Liver (tissue), 3 donors: ENCODE data around the gene GRAP2.

Source experiments
- EGR1 ChIP-seq, 2 donors: IDR thresholded peaks; 2 replicates each; pipeline ENCODE4 v1.6.1; 2016 to 2018; ENCODE audit warnings: antibody characterized with exemption in 2 of 2, low read depth in 2 of 2
- GABPA ChIP-seq, 2 donors: IDR thresholded peaks in 1 of 2; conservative IDR thresholded peaks in 1 of 2; 2 replicates each; pipeline ENCODE4 v1.6.1; 2016; ENCODE audit warnings: antibody characterized with exemption in 2 of 2, mild to moderate bottlenecking in 1 of 2, moderate library complexity in 1 of 2
- NR2F2 ChIP-seq: IDR thresholded peaks from 2 replicates; pipeline ENCODE4 v1.6.1; 2016; ENCODE audit warnings: antibody characterized with exemption
- RAD21 ChIP-seq, 2 donors: IDR thresholded peaks; 2 replicates each; pipeline ENCODE4 v1.6.1; 2016; ENCODE audit warnings: antibody characterized with exemption in 2 of 2, mild to moderate bottlenecking in 2 of 2
- RXRA ChIP-seq, 2 donors: IDR thresholded peaks; 2 replicates each; pipeline ENCODE4 v1.6.1; 2017 to 2018; ENCODE audit warnings: antibody characterized with exemption in 2 of 2, mild to moderate bottlenecking in 1 of 2
- SP1 ChIP-seq: IDR thresholded peaks from 2 replicates; pipeline ENCODE4 v1.6.1; 2018; ENCODE audit warnings: antibody characterized with exemption, mild to moderate bottlenecking
- TAF1 ChIP-seq: conservative IDR thresholded peaks from 2 replicates; pipeline ENCODE4 v1.6.1; 2016; ENCODE audit warnings: antibody characterized with exemption, mild to moderate bottlenecking
- YY1 ChIP-seq: IDR thresholded peaks from 2 replicates; pipeline ENCODE4 v1.6.1; 2016; ENCODE audit warnings: antibody characterized with exemption, mild to moderate bottlenecking
- TF ChIP-seq, protein P1 (sequence below): fragments of 150-350 bp; IDR thresholded peaks from 2 replicates; pipeline ENCODE4 v1.5.1; 2017; ENCODE audit warnings: improper control_type of control experiment, low read depth, low read length; ENCODE audit not compliant: missing input control
- TF ChIP-seq, protein P2 (sequence below): IDR thresholded peaks from 2 replicates; pipeline ENCODE4 v1.6.1; 2016; ENCODE audit warnings: antibody characterized with exemption, mild to moderate bottlenecking
- TF ChIP-seq, protein P3 (sequence below): IDR thresholded peaks from 2 replicates; pipeline ENCODE4 v1.6.1; 2016; ENCODE audit warnings: antibody characterized with exemption
- TF ChIP-seq, protein P4 (sequence below): IDR thresholded peaks from 2 replicates; pipeline ENCODE4 v1.6.1; 2016; ENCODE audit warnings: antibody characterized with exemption
- donor health status: healthy.
- donor health status: healthy.

DNA sequence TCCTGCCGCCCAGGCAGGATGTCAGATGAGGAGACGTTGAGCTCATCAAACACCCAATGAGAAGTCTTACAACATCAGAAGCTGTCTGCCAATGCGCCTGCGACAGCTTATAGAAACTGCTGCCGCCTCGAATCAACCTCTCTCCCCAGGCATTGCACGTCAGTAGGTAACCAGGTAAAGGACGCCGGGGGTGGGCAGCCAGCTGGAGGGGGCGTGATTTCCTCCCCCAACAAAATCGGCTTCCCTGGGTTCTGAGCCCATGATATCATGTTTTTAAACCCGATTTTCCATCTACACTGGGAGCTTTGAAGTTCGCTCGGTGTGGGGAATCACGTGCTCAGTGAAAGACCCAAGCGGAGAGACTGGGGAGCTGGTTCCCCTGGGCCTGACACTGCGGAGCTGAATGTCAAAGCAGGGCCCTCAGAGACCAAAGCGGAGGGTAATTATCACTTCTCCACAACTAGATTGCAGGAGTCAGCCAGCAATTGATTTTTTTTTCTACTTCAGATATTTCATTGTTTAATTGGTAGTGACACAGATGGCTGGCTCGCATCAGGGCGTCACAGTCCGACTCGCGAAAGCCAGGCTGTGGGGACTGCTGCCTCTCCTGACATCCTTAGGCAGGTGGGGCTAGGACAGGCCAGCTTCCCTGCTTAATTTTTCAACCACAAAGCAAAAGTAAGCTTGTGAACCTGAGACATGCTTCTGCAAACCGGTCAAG, 109.2 kb downstream of the GRAP2 start:
- TF ChIP-seq, protein P1, sequence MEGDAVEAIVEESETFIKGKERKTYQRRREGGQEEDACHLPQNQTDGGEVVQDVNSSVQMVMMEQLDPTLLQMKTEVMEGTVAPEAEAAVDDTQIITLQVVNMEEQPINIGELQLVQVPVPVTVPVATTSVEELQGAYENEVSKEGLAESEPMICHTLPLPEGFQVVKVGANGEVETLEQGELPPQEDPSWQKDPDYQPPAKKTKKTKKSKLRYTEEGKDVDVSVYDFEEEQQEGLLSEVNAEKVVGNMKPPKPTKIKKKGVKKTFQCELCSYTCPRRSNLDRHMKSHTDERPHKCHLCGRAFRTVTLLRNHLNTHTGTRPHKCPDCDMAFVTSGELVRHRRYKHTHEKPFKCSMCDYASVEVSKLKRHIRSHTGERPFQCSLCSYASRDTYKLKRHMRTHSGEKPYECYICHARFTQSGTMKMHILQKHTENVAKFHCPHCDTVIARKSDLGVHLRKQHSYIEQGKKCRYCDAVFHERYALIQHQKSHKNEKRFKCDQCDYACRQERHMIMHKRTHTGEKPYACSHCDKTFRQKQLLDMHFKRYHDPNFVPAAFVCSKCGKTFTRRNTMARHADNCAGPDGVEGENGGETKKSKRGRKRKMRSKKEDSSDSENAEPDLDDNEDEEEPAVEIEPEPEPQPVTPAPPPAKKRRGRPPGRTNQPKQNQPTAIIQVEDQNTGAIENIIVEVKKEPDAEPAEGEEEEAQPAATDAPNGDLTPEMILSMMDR = no peak
- TF ChIP-seq, protein P2, sequence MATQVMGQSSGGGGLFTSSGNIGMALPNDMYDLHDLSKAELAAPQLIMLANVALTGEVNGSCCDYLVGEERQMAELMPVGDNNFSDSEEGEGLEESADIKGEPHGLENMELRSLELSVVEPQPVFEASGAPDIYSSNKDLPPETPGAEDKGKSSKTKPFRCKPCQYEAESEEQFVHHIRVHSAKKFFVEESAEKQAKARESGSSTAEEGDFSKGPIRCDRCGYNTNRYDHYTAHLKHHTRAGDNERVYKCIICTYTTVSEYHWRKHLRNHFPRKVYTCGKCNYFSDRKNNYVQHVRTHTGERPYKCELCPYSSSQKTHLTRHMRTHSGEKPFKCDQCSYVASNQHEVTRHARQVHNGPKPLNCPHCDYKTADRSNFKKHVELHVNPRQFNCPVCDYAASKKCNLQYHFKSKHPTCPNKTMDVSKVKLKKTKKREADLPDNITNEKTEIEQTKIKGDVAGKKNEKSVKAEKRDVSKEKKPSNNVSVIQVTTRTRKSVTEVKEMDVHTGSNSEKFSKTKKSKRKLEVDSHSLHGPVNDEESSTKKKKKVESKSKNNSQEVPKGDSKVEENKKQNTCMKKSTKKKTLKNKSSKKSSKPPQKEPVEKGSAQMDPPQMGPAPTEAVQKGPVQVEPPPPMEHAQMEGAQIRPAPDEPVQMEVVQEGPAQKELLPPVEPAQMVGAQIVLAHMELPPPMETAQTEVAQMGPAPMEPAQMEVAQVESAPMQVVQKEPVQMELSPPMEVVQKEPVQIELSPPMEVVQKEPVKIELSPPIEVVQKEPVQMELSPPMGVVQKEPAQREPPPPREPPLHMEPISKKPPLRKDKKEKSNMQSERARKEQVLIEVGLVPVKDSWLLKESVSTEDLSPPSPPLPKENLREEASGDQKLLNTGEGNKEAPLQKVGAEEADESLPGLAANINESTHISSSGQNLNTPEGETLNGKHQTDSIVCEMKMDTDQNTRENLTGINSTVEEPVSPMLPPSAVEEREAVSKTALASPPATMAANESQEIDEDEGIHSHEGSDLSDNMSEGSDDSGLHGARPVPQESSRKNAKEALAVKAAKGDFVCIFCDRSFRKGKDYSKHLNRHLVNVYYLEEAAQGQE = no peak
- TF ChIP-seq, protein P3, sequence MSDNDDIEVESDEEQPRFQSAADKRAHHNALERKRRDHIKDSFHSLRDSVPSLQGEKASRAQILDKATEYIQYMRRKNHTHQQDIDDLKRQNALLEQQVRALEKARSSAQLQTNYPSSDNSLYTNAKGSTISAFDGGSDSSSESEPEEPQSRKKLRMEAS = no peak
- TF ChIP-seq RAD21 (IDR thresholded peaks at IDR 0.05) (no peak), SP1 (no peak), YY1 (no peak), NR2F2 (no peak), TAF1 (no peak), GABPA (IDR thresholded peaks at IDR 0.05 in 1 of 2, conservative IDR thresholded peaks at IDR 0.05 in 1 of 2) (no peak), RXRA (IDR thresholded peaks at IDR 0.05) (no peak), EGR1 (IDR thresholded peaks at IDR 0.05; ENCODE audit: low read depth in 2 of 2) (no peak)
- TF ChIP-seq, protein P4, sequence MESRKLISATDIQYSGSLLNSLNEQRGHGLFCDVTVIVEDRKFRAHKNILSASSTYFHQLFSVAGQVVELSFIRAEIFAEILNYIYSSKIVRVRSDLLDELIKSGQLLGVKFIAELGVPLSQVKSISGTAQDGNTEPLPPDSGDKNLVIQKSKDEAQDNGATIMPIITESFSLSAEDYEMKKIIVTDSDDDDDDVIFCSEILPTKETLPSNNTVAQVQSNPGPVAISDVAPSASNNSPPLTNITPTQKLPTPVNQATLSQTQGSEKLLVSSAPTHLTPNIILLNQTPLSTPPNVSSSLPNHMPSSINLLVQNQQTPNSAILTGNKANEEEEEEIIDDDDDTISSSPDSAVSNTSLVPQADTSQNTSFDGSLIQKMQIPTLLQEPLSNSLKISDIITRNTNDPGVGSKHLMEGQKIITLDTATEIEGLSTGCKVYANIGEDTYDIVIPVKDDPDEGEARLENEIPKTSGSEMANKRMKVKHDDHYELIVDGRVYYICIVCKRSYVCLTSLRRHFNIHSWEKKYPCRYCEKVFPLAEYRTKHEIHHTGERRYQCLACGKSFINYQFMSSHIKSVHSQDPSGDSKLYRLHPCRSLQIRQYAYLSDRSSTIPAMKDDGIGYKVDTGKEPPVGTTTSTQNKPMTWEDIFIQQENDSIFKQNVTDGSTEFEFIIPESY = no peak
